GM18951 (cell line): ENCODE results near the gene DSCAML1.

Experiments
- POLR2A ChIP-seq: IDR thresholded peaks from 4 replicates; pipeline ENCODE4 v1.6.1; 2011; ENCODE audit warnings: mild to moderate bottlenecking; ENCODE audit not compliant: insufficient read length, insufficient read depth; ENCODE audit errors: extremely low read depth
- in situ Hi-C: fragments of 300-500 bp; cut with MboI; formaldehyde crosslinking; loops from one replicate; pipeline ENCODE4 v1.12.0; 2022; ENCODE audit warnings: low sequenced_read_pairs, mixed read lengths, inconsistent platforms; ENCODE audit not compliant: unreplicated experiment

The DSCAML1 gene

GRCh38 chr11:117396970-117397369 lies 400.0 kb downstream of the DSCAML1 start:
- no peak for TF ChIP-seq POLR2A
- in situ Hi-C loops = no loop called here

- TF ChIP-seq POLR2A = no peak
- in situ Hi-C loops = no loop called here
These were observed 401.5 kb downstream of the DSCAML1 start for GRCh38 chr11:117395476-117395875.

GRCh38 chr11:117394221-117394925 lies 402.6 kb downstream of the DSCAML1 start:
- TF ChIP-seq POLR2A = no peak
- in situ Hi-C loops = no loop called here

- TF ChIP-seq POLR2A = no peak
- in situ Hi-C loops = no loop called here
These were observed 404.0 kb downstream of the DSCAML1 start for GRCh38 chr11:117392979-117393378.

- no peak for TF ChIP-seq POLR2A
- in situ Hi-C loops = no loop called here
These were observed 404.9 kb downstream of the DSCAML1 start for GRCh38 chr11:117392001-117392690.

GRCh38 chr11:117391181-117391580 lies 405.8 kb downstream of the DSCAML1 start:
- in situ Hi-C loops = no loop called here

GRCh38 chr11:117390743-117391142 lies 406.3 kb downstream of the DSCAML1 start:
- in situ Hi-C loops = no loop called here
- no peak for TF ChIP-seq POLR2A

More at GRCh38 chr11:117391181-117391580, 405.8 kb downstream of the DSCAML1 start:
- TF ChIP-seq POLR2A = no peak

GRCh38 chr11:117387992-117388755 lies 408.8 kb downstream of the DSCAML1 start:
- TF ChIP-seq POLR2A = no peak
- in situ Hi-C loops = no loop called here

GRCh38 chr11:117385906-117386305 lies 411.1 kb downstream of the DSCAML1 start:
- TF ChIP-seq POLR2A = no peak
- in situ Hi-C loops = no loop called here

GRCh38 chr11:117385471-117385870 lies 411.5 kb downstream of the DSCAML1 start:
- TF ChIP-seq POLR2A = no peak
- in situ Hi-C loops = no loop called here

GRCh38 chr11:117384045-117384444 lies 413.0 kb downstream of the DSCAML1 start:
- in situ Hi-C loops = no loop called here
- no peak for TF ChIP-seq POLR2A

GRCh38 chr11:117382746-117383145 lies 414.3 kb downstream of the DSCAML1 start:
- in situ Hi-C loops = no loop called here
- TF ChIP-seq POLR2A = no peak
